Cortex of kidney (tissue), 1 donor: ENCODE measurements around the gene PNPO.
"Not testable (repeated sequence)": the region's sequence is repeated elsewhere in the genome, so short reads cannot be mapped to it uniquely, and the experiment has no call there.

Source experiments
- DNase-seq: peaks from one replicate; lab custom pipeline; 2025; lab: John Stamatoyannopoulos, UW

Gene PNPO

DNA sequence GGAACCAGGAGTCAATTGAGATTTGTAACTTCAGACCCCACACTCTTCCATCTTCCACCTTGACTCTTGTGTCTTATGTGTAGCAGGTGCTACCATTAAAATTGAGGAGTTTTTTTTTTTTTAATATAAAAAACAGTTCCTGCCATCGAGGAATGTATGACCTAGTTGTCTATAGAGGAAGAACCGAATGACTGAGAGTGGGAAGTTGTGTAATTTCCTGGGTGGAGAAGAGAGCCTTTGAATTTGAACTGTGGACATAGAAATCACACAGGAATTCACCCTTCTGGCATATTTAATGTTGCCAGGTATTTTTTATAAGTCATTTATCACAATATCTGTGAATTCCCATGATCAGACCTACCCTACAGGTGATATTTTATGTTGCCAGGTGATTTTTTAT is 23.4 kb upstream of the PNPO start:
- no peak for DNase-seq

DNA sequence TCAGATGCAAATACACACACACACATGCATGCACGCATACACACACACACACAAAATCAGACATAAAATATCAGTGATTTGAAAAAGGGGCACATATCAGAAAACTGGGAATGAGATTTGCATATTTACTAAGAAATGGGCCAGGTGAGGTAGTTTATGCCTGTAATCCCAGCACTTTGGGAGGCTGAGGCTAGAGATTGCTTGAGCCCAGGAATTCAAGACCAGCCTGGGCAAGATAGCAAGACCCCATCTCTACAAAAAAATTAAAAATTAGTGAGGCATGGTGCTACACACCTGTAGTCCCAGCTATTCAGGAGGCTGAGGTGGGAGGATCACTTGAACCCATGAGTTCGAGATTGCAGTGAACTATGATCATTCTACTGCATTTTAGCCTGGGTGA is 22.4 kb upstream of the PNPO start:
- DNase-seq = no peak

DNA sequence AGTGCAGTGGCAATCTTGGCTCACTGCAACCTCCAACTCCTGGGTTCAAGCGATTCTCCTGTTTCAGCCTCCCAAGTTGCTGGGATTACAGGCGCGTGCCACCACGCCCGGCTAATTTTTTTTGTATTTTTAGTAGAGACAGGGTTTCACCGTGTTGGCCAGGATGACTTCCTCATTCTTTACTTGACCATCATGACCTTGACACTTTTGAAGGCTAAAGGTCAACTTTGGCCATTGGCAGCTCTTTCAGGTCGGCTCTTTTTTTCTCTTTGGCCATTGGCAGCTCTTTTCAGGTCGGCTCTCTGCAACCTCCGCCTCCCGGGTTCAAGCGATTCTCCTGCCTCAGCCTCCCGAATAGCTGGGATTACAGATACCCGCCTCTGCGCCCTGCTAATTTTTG is 21.5 kb upstream of the PNPO start:
- not testable (repeated sequence) for DNase-seq

- DNase-seq = no peak
Measured at GRCh38 chr17:47924785-47925677, 16.3 kb upstream of the PNPO start.

- no peak for DNase-seq
Measured at GRCh38 chr17:47925678-47925988, 15.7 kb upstream of the PNPO start.

- DNase-seq = no peak
Measured at GRCh38 chr17:47927821-47928400, 13.5 kb upstream of the PNPO start.

DNA sequence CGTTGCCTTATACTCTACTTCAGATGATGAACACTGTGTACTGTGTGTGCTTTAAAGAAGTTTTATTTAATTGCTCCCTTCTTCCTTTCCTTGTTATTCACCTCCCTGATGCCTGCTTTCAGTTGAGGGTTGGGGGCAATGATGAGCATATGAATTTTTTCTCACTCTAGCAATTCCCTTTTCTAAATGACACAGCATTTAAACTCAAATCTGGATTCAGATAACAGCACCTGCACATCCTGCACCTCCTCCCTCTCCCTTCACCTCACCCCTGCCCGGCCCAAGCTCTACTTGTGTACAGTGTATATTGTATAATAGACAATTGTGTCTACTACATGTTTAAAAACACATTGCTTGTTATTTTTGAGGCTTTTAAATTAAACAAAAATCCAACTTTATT is 13.0 kb upstream of the PNPO start:
- no peak for DNase-seq

- no peak for DNase-seq
Measured at GRCh38 chr17:47929218-47930000, 12.0 kb upstream of the PNPO start.

GRCh38 chr17:47931848-47932247 is 9.5 kb upstream of the PNPO start:
- DNase-seq = no peak

DNA sequence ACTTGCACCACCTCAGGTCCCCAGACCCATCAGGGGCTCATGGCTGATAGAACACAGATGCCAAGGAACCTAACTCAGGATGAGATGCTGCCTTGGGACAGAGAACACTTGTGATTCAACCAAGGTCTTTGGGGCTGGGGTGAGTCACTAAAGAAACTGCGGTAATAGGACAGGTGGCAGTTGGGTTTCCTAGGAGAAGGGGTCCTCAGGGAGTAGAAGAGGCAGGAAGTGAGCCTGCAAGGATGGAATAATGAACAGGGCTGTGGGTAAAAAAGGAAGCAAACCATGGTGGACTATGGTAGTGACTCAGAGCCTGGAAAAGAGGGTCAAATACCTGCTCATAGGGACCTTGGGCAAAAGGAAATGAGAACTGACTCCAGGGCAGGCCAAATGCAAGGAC is 6.5 kb upstream of the PNPO start:
- DNase-seq = no peak

GRCh38 chr17:47935468-47935867 is 5.9 kb upstream of the PNPO start:
- DNase-seq = not testable (repeated sequence)

GRCh38 chr17:47935961-47936360 is 5.4 kb upstream of the PNPO start:
- no peak for DNase-seq

- DNase-seq = no peak
Measured at GRCh38 chr17:47937941-47938340, 3.4 kb upstream of the PNPO start.

GRCh38 chr17:47942096-47942510 is 732 bp downstream of the PNPO start:
- no peak for DNase-seq

GRCh38 chr17:47942568-47942967 is 1.2 kb downstream of the PNPO start:
- no peak for DNase-seq

- no peak for DNase-seq
Measured at GRCh38 chr17:47945080-47945479, 3.7 kb downstream of the PNPO start.

- DNase-seq = no peak
Measured at GRCh38 chr17:47945529-47946508, 4.4 kb downstream of the PNPO start.

GRCh38 chr17:47946516-47946915 is 5.1 kb downstream of the PNPO start:
- no peak for DNase-seq

GRCh38 chr17:47946929-47947397 is 5.6 kb downstream of the PNPO start:
- DNase-seq = no peak

DNA sequence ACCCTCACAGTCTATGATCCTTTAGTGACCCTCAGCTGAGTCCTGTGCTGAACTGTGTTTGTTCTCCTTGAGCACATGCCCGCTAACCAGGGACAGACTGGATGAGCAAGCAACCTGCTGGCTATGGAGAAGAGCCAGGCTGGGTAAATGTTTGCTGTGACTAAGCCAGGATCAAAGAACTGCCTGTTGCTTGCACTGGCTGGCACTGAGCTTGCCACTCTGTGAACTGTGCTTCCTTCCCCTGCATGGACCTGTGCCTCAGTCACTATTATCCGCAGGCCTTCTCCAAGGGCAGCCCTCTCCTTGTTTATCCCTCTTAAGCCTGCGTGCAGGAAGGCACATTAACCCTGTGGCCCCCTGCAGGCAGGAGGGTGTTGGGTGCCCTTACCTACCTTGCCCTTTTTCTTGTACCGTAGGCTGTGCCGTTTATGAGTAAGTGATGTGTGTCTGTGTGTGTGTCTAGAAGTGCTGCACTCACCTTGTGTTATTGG is 7.4 kb downstream of the PNPO start:
- no peak for DNase-seq

- DNase-seq = no peak
Measured at GRCh38 chr17:47949197-47949759, 7.9 kb downstream of the PNPO start.
